ENCODE results near the gene STARD13. TPM values are rescaled to one million over a fixed set of nuclear protein-coding genes. Genes with fewer than 3 reads are reported as not detected.

Gene STARD13
- total RNA-seq, 1 donor from 2014 or later, result 2.0 TPM

DNA sequence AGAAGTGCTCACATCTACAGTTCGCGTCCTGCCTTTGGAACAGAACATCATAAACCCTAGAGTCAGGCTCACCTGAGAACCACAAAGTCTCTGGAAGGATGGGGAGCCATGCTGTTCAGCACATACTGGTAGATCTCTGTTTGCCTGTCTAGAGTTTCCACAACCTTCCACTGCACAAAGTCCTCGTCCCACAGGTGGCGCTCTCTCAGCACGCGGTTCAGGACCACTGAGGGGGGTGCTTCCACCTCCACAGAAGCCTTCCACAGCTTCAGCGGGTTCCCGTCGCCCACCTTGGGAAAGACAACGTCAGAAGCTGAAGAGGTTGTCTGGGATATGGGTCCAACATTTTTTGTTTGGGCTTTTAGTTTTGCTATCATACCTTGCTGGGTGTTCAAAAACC lies 175.8 kb downstream of the STARD13 start:
- no peak overlapping the region for H3K4me2 ChIP-seq
- no peak overlapping the region for H3K9ac ChIP-seq
- no peaks in the 10 kb centered on the region for H3F3A ChIP-seq (ENCODE audit: low read depth)
- Mint-ChIP-seq H3K27ac (no peak overlapping the region), H3K4me3 (no peak overlapping the region), H3K27me3 (ENCODE audit: insufficient read depth, low read depth) (peaks cover 9% of the 10 kb centered on the region), H3K36me3 (peaks cover 2% of the 10 kb centered on the region), H3K4me1 (peaks cover 10% of the 10 kb centered on the region), H3K9me3 (no peaks in the 10 kb centered on the region)
- H3K4me3 ChIP-seq, result no peak overlapping the region
- H3K27ac ChIP-seq, result no peak overlapping the region
- TF ChIP-seq, protein P1, sequence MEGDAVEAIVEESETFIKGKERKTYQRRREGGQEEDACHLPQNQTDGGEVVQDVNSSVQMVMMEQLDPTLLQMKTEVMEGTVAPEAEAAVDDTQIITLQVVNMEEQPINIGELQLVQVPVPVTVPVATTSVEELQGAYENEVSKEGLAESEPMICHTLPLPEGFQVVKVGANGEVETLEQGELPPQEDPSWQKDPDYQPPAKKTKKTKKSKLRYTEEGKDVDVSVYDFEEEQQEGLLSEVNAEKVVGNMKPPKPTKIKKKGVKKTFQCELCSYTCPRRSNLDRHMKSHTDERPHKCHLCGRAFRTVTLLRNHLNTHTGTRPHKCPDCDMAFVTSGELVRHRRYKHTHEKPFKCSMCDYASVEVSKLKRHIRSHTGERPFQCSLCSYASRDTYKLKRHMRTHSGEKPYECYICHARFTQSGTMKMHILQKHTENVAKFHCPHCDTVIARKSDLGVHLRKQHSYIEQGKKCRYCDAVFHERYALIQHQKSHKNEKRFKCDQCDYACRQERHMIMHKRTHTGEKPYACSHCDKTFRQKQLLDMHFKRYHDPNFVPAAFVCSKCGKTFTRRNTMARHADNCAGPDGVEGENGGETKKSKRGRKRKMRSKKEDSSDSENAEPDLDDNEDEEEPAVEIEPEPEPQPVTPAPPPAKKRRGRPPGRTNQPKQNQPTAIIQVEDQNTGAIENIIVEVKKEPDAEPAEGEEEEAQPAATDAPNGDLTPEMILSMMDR (IDR thresholded peaks at IDR 0.05), result peak; percentile 50
- TF ChIP-seq EZH2phosphoT487 (IDR thresholded peaks at IDR 0.05), result no peak
- H3K9me3 ChIP-seq (ENCODE audit: low read depth), result no peaks in the 10 kb centered on the region
- no peaks in the 10 kb centered on the region for H4K20me1 ChIP-seq (ENCODE audit: low read depth)
- no peaks in the 10 kb centered on the region for H3K36me3 ChIP-seq
- H2AFZ ChIP-seq (replicated peaks), result no peak overlapping the region
- H3K79me2 ChIP-seq (ENCODE audit: low read depth), result no peaks in the 10 kb centered on the region
- H3K27me3 ChIP-seq, result no peaks in the 10 kb centered on the region
- peak; percentile 31 for DNase-seq (ENCODE audit: low spot score)
- no peaks in the 10 kb centered on the region for H3K4me1 ChIP-seq

DNA sequence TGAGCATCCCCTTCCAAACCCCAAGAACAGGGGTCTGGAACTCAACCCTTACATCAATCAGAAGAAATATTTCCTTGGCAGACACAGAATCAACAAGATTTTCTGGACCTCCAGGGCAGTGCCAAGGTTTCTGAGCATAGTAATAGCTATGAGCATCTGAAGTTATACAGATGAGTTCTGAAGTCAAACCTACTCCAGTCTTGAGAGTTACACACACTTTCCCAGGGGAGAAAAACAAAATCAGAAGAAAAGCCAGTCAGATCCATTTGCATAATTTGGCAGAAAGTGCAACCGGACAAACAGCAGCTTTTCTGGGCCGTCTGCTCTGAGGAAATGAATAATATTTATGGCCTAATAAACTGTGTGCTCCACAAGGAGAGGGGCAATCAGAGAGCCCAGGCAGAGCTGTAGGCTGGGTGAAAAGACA lies 176.3 kb downstream of the STARD13 start:
- Mint-ChIP-seq H3K4me3 (no peak overlapping the region), H3K4me1 (peaks cover 10% of the 10 kb centered on the region), H3K36me3 (peaks cover 2% of the 10 kb centered on the region), H3K9me3 (no peaks in the 10 kb centered on the region), H3K27me3 (ENCODE audit: insufficient read depth, low read depth) (peaks cover 9% of the 10 kb centered on the region), H3K27ac (no peak overlapping the region)
- Histone ChIP-seq H3K27me3 (no peaks in the 10 kb centered on the region), H3K4me2 (no peak overlapping the region), H3K4me1 (no peaks in the 10 kb centered on the region), H2AFZ (replicated peaks) (no peak overlapping the region), H3K27ac (no peak overlapping the region), H3K79me2 (ENCODE audit: low read depth) (no peaks in the 10 kb centered on the region), H3K36me3 (no peaks in the 10 kb centered on the region), H3K9me3 (ENCODE audit: low read depth) (no peaks in the 10 kb centered on the region), H3F3A (ENCODE audit: low read depth) (no peaks in the 10 kb centered on the region), H3K9ac (no peak overlapping the region), H3K4me3 (no peak overlapping the region), H4K20me1 (ENCODE audit: low read depth) (no peaks in the 10 kb centered on the region)
- TF ChIP-seq, protein P1 (IDR thresholded peaks at IDR 0.05), result no peak
- DNase-seq (ENCODE audit: low spot score), result no peak

DNA sequence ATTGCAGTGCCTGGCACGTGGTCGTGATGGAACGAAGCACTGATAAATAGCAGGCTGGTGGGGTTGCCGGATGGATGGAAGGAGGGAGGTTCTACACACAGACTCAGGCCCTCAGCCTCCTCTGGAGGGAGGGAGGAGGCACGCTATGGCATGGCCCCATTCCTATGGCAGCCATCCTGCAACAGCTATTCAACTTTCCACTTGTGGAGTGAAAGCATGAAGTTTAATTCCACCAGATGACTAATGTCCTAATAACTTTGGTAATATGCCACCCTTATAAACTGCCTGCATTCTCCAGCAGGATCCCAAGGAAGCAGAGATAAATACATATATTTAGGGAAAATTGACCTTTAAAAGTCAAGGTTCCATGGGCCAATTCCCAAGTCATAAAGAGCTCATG lies 176.9 kb downstream of the STARD13 start:
- Histone ChIP-seq H3K4me2 (no peak overlapping the region), H4K20me1 (ENCODE audit: low read depth) (no peaks in the 10 kb centered on the region), H3K4me3 (no peak overlapping the region), H3K9ac (no peak overlapping the region), H3K79me2 (ENCODE audit: low read depth) (no peaks in the 10 kb centered on the region), H3K27ac (no peak overlapping the region), H3K9me3 (ENCODE audit: low read depth) (no peaks in the 10 kb centered on the region), H3F3A (ENCODE audit: low read depth) (no peaks in the 10 kb centered on the region), H2AFZ (replicated peaks) (no peak overlapping the region), H3K36me3 (no peaks in the 10 kb centered on the region), H3K27me3 (no peaks in the 10 kb centered on the region), H3K4me1 (no peaks in the 10 kb centered on the region)
- Mint-ChIP-seq H3K27me3 (ENCODE audit: insufficient read depth, low read depth) (peaks cover 9% of the 10 kb centered on the region), H3K36me3 (peaks cover 2% of the 10 kb centered on the region), H3K4me1 (peaks cover 10% of the 10 kb centered on the region), H3K4me3 (no peak overlapping the region), H3K9me3 (no peaks in the 10 kb centered on the region), H3K27ac (no peak overlapping the region)
- no peak for DNase-seq (ENCODE audit: low spot score)
- TF ChIP-seq EZH2 (IDR thresholded peaks at IDR 0.05) (no peak), EZH2phosphoT487 (IDR thresholded peaks at IDR 0.05) (no peak)
- TF ChIP-seq, protein P1 (IDR thresholded peaks at IDR 0.05), result no peak

DNA sequence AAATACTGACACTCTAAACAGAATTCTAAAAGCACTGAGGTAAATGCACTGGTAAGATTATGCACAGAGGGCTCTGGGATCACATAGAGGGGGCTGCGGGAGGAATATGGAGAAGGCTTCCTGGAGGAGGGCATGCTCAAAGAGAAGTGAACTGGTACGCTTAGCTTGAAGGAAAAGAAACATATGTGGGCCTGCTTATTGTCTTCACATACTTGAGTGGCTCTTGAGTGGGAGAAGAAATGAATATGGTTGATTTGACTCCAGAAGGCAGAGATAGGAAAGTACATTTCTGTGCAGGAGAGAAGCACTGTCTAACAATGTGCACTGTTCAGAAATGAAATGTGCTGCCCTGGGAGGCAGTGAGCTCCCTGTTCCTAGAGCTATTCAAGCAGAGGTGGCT lies 178.2 kb downstream of the STARD13 start:
- Histone ChIP-seq H3K9ac (no peak overlapping the region), H3K79me2 (ENCODE audit: low read depth) (no peaks in the 10 kb centered on the region), H3F3A (ENCODE audit: low read depth) (no peaks in the 10 kb centered on the region), H3K36me3 (no peaks in the 10 kb centered on the region), H3K9me3 (ENCODE audit: low read depth) (no peaks in the 10 kb centered on the region), H2AFZ (replicated peaks) (no peak overlapping the region), H3K27ac (no peak overlapping the region), H3K4me2 (no peak overlapping the region), H3K4me1 (no peaks in the 10 kb centered on the region), H3K4me3 (no peak overlapping the region), H4K20me1 (ENCODE audit: low read depth) (no peaks in the 10 kb centered on the region), H3K27me3 (no peaks in the 10 kb centered on the region)
- no peak for DNase-seq (ENCODE audit: low spot score)
- no peak for TF ChIP-seq EZH2phosphoT487 (IDR thresholded peaks at IDR 0.05)
- TF ChIP-seq, protein P1 (IDR thresholded peaks at IDR 0.05), result no peak
- no peak for TF ChIP-seq EZH2 (IDR thresholded peaks at IDR 0.05)
- Mint-ChIP-seq H3K4me1 (peaks cover 6% of the 10 kb centered on the region), H3K9me3 (no peaks in the 10 kb centered on the region), H3K27ac (no peak overlapping the region), H3K36me3 (peaks cover 2% of the 10 kb centered on the region), H3K27me3 (ENCODE audit: insufficient read depth, low read depth) (peaks cover 9% of the 10 kb centered on the region), H3K4me3 (no peak overlapping the region)
